Stimulated activated CD4-positive, alpha-beta T cell treated with anti-CD3 and anti-CD28 coated beads, Interleukin-1b, Interleukin-23, amount 100 ng/mL, for 1 hour (primary cell): ENCODE results near the gene PPFIBP2.
"Not testable (repeated sequence)": the region's sequence is repeated elsewhere in the genome, so short reads cannot be mapped to it uniquely, and the experiment has no call there.

ENCODE experiments used
- DNase-seq, 2 donors: peaks; one replicate each; pipeline ENCODE4 v3.0.0-alpha.2; 2020; ENCODE audit warnings: low read depth in 2 of 2

PPFIBP2 gene

GRCh38 chr11:7499081-7499480 lies 14.7 kb upstream of the PPFIBP2 start:
- no peak for DNase-seq

- DNase-seq = no peak
These were observed 13.5 kb upstream of the PPFIBP2 start for GRCh38 chr11:7500251-7500650.

GRCh38 chr11:7501251-7501650 lies 12.5 kb upstream of the PPFIBP2 start:
- DNase-seq = no peak

- DNase-seq = no peak
These were observed 11.9 kb upstream of the PPFIBP2 start for GRCh38 chr11:7501894-7502293.

GRCh38 chr11:7506243-7506642 lies 7.6 kb upstream of the PPFIBP2 start:
- no peak for DNase-seq

- DNase-seq = no peak
These were observed 5.7 kb upstream of the PPFIBP2 start for GRCh38 chr11:7508087-7508486.

- DNase-seq = no peak
These were observed 3.8 kb upstream of the PPFIBP2 start for GRCh38 chr11:7509966-7510365.

GRCh38 chr11:7511401-7511800 lies 2.4 kb upstream of the PPFIBP2 start:
- DNase-seq = no peak

GRCh38 chr11:7512525-7513233 lies 1.1 kb upstream of the PPFIBP2 start:
- DNase-seq = no peak

GRCh38 chr11:7514099-7514591 lies 346 bp downstream of the PPFIBP2 start:
- peak in 1 of 2 donors; percentile 5 for DNase-seq

- DNase-seq = no peak
These were observed 1.7 kb downstream of the PPFIBP2 start for GRCh38 chr11:7515447-7515886.

- DNase-seq = no peak
These were observed 2.7 kb downstream of the PPFIBP2 start for GRCh38 chr11:7516475-7516874.

- DNase-seq = not testable (repeated sequence)
These were observed 3.9 kb downstream of the PPFIBP2 start for GRCh38 chr11:7517743-7518142.

GRCh38 chr11:7518811-7519562 lies 5.2 kb downstream of the PPFIBP2 start:
- no peak for DNase-seq

- no peak for DNase-seq
These were observed 6.5 kb downstream of the PPFIBP2 start for GRCh38 chr11:7520011-7520942.

- DNase-seq = no peak
These were observed 7.2 kb downstream of the PPFIBP2 start for GRCh38 chr11:7520981-7521487.

- no peak for DNase-seq
These were observed 8.3 kb downstream of the PPFIBP2 start for GRCh38 chr11:7522121-7522520.

GRCh38 chr11:7522546-7522945 lies 8.7 kb downstream of the PPFIBP2 start:
- no peak for DNase-seq

GRCh38 chr11:7523416-7524210 lies 9.8 kb downstream of the PPFIBP2 start:
- DNase-seq = no peak

- no peak for DNase-seq
These were observed 10.8 kb downstream of the PPFIBP2 start for GRCh38 chr11:7524462-7525235.
